Duodenal mucosa (tissue), 2 donors: ENCODE data around the gene NPW.

ENCODE experiments used
- H3K27ac ChIP-seq: one replicate; pipeline ENCODE4 v1.7.0; 2013; ENCODE audit warnings: low read depth, low read length
- H3K27me3 ChIP-seq, 2 donors: one replicate each; pipeline ENCODE4 v1.7.0; 2013; ENCODE audit warnings: low read length in 2 of 2, control low read depth in 1 of 2; ENCODE audit not compliant: insufficient read depth in 2 of 2, control insufficient read depth in 1 of 2
- H3K36me3 ChIP-seq, 2 donors: one replicate each; pipeline ENCODE4 v1.7.0; 2013; ENCODE audit warnings: low read length in 2 of 2, control low read depth in 1 of 2; ENCODE audit not compliant: insufficient read depth in 2 of 2, control insufficient read depth in 1 of 2
- H3K4me1 ChIP-seq, 2 donors: one replicate each; pipeline ENCODE4 v1.7.0; 2013; ENCODE audit warnings: low read length in 2 of 2, control low read depth in 1 of 2; ENCODE audit not compliant: insufficient read depth in 2 of 2, control insufficient read depth in 1 of 2
- H3K4me3 ChIP-seq, 2 donors: one replicate each; pipeline ENCODE4 v1.7.0; 2013; ENCODE audit warnings: low read length in 2 of 2, low read depth in 1 of 2
- H3K9ac ChIP-seq, 2 donors: one replicate each; pipeline ENCODE4 v1.7.0; 2013; ENCODE audit warnings: low read length in 2 of 2, low read depth in 1 of 2
- H3K9me3 ChIP-seq, 2 donors: one replicate each; pipeline ENCODE4 v1.7.0; 2013; ENCODE audit warnings: low read length in 2 of 2, control low read depth in 1 of 2; ENCODE audit not compliant: control insufficient read depth in 1 of 2

NPW gene

DNA sequence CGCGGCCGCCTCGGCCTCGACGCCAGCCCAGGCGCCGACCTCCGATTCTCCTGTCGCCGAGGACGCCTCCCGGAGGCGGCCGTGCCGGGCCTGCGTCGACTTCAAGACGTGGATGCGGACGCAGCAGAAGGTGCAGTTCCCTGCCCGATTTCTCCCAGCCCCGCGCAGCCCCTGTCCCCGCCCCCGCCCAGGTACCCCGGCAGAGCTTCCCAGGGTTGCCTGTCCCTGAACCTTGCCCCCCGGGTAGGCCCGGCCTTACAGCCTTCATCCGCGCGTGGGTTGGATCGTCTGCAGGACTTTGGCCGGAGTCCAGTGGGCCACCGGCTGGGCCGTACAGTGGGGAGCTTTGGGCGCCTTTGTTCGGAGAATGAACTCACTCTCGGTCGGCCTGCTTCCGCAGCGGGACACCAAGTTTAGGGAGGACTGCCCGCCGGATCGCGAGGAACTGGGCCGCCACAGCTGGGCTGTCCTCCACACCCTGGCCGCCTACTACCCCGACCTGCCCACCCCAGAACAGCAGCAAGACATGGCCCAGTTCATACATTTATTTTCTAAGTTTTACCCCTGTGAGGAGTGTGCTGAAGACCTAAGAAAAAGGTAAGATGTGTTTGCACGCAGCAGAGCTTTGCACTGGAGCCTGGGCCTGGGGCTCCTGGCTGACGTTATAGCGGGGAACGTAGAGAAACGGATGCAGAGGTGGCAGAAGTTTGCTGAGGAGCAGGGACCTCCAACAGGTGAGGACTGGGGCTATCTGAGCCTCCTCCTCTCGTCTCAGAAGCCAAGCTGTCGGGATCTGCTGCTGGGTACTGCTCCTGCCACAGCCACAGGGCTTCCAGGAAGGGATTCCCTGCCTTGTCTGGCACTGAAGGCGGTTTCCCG lies 35.0 kb upstream of the NPW start:
- Histone ChIP-seq H3K4me1 (peaks cover 63 to 68% of the 10 kb centered on the region in 2 donors), H3K27me3 (peaks cover 22 to 26% of the 10 kb centered on the region in 2 donors)

DNA sequence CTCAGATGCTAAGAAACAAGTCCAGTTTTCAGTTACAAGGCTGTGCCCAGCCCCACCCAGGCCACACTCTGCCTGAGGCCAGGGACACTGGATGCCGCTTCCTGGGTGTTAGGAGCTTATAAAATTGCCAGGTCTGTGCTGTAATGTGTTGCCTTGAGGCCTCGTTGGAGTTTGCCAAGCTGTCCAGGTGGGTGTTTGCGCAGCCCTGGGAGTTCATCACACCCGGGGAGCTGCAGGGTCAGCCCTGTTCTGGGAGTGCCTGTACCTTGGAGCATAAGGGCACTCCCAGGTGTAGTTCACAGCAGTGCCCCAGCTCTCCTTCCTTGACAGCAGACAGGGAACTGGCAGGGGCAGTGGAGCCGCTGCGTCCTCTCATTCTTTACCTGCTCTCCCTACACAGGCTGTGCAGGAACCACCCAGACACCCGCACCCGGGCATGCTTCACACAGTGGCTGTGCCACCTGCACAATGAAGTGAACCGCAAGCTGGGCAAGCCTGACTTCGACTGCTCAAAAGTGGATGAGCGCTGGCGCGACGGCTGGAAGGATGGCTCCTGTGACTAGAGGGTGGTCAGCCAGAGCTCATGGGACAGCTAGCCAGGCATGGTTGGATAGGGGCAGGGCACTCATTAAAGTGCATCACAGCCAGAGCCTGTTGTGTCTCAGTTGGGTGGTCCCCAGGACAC lies 34.0 kb upstream of the NPW start:
- H3K27ac ChIP-seq, result peak overlapping the region; percentile 69
- H3K9ac ChIP-seq, result peak overlapping the region; percentile 77 to 79
- H3K4me1 ChIP-seq, result peaks cover 61 to 63% of the 10 kb centered on the region in 2 donors
- H3K9me3 ChIP-seq, result no peaks in the 10 kb centered on the region
- peak overlapping the region; percentile 75 to 86 for H3K4me3 ChIP-seq
- H3K27me3 ChIP-seq, result peaks cover 21 to 29% of the 10 kb centered on the region in 2 donors
- peaks cover 17 to 18% of the 10 kb centered on the region in 2 donors for H3K36me3 ChIP-seq

More for the DNA sequence above, 35.0 kb upstream of the NPW start:
- no peaks in the 10 kb centered on the region for H3K9me3 ChIP-seq
- peaks cover 17 to 18% of the 10 kb centered on the region in 2 donors for H3K36me3 ChIP-seq
- H3K27ac ChIP-seq, result peak overlapping the region; percentile 69
- H3K9ac ChIP-seq, result peak overlapping the region; percentile 77 to 79
- H3K4me3 ChIP-seq, result peak overlapping the region; percentile 75 to 86

DNA sequence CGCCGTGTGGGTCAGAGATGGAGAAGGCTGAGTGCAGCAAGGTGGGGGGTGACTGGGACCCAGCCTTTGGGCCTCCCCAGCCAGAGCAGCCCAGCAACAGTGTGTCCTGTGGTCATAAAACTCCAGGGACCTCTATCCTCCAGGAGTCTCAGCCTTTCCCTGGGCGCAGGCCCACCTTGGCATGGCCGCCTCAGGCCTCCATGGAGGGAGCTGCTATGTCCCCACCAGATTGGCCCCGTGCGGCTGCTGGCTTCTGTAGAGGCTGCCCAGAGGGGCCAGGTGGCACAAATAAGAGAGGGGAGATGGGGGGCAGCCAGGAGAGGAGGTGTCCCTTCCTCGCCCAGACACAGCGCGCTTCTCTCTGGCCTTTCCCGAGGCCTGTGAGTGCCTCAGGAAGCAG lies 32.4 kb upstream of the NPW start:
- Histone ChIP-seq H3K4me1 (peaks cover 58% of the 10 kb centered on the region in 2 donors), H3K27me3 (peaks cover 22 to 26% of the 10 kb centered on the region in 2 donors), H3K9me3 (no peaks in the 10 kb centered on the region), H3K36me3 (peaks cover 17 to 18% of the 10 kb centered on the region in 2 donors), H3K9ac (no peak overlapping the region), H3K4me3 (no peak overlapping the region), H3K27ac (no peak overlapping the region)

DNA sequence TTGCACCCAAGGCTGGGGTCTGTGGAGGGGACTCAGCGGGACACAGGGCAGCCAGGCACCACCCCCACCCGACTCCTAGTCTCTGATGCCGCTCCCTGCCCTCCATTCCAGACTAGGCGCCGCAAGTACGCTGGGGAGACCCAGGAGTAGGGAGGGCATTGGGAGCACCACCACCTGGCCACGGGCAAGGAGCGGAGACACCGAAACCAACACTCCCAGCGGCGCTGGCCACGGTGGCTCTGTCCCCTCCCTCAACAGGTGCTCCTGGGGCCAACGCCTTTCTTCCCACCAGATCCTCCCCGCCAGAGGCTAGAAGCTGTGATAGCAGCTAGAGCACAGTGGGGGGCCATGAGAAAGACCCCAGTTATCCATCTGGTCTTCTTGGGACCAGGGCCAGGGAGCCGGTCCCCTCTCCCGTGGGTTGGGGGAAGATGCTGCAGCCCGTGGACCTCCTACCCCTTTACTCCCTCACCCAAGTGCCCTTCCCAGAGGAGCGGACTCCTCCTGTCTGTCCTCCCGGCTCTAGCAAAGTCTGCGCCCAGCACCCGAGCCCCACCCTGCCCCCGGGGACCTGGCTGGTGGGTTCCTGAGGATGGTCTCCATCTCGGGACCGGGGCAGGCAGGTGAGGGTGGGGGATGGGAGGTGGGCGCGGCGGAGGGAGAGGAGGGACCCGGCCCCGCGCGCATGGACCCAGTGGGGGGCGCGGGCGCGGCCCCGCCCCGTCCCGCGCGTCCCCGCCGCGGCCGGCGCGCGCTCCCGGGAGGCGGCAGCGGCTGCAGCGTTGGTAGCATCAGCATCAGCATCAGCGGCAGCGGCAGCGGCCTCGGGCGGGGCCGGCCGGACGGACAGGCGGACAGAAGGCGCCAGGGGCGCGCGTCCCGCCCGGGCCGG lies 30.1 kb upstream of the NPW start, which contains the start of gene SYNGR3:
SYNGR3 (plus strand) TSS at position 762 of the 892 bp plus-strand sequence. CDS start 133 bp downstream, outside the sequence.
- Histone ChIP-seq H3K4me3 (peak within 1 kb of the TSS; percentile 48 to 57), H3K36me3 (peaks cover 17 to 18% of the 10 kb centered on the region in 2 donors), H3K9ac (peak within 1 kb of the TSS; percentile 43 to 54)

DNA sequence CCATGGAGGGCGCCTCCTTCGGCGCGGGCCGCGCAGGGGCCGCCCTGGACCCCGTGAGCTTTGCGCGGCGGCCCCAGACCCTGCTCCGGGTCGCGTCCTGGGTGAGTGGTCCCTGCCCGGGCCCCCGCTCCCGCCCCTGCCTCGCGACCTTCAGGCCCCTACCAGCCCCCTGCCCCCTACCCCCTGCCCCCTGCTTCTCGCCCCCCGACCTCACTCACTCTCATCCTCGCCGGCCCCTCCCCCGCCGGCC lies 29.6 kb upstream of the NPW start:
- Histone ChIP-seq H3K4me3 (no peak overlapping the region), H3K36me3 (peaks cover 17 to 18% of the 10 kb centered on the region in 2 donors), H3K27ac (no peak overlapping the region), H3K27me3 (peaks cover 22 to 26% of the 10 kb centered on the region in 2 donors), H3K9ac (peak overlapping the region in 1 of 2 donors; percentile 43), H3K9me3 (no peaks in the 10 kb centered on the region), H3K4me1 (peaks cover 37 to 41% of the 10 kb centered on the region in 2 donors)

More for the DNA sequence above, 30.1 kb upstream of the NPW start, which contains the start of gene SYNGR3:
- Histone ChIP-seq H3K27me3 (peaks cover 22 to 26% of the 10 kb centered on the region in 2 donors), H3K27ac (no peak within 1 kb of the TSS), H3K4me1 (peaks cover 43 to 45% of the 10 kb centered on the region in 2 donors), H3K9me3 (no peaks in the 10 kb centered on the region)

DNA sequence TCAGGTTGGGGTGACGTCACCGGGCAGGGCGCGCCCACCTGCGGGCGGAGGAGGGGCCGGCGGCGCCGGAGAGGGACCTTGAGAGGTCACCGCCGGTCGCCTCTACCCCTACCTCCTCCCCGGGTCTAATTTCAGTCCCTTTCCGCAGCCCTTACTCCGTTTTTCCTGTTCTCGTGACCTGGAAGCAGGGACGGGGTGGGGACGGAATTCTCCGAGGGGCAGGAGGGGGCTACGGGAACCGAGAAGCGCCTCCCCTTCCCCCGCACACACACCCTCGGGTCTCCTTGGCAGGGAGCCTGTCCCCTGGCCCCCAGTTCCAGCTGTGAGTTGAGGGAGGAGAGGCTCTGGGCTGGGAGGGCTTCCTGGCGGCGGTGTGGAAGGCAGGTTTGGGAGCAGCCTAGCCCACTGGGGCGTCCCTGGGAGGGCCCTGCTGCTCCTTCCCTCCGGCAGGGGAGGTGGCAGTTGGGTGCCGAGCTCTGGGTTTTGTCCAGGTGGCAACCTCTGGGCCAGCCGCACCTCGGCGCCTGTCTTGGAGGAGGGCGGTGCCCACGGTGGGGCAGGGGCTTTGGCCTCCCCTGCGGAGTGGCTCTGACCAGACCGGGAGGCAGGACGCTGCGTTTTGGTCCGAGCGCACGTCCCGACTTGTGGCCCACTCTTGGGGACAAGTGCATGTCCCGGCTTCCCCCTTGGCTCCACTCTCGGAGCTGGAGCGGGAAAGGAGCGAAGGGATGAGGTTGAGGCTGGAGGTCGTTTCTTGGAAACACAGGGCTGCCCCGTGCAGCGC lies 29.0 kb upstream of the NPW start:
- H3K4me1 ChIP-seq, result peaks cover 32 to 35% of the 10 kb centered on the region in 2 donors
- no peak overlapping the region for H3K27ac ChIP-seq
- H3K4me3 ChIP-seq, result peak overlapping the region; percentile 48 to 57
- peaks cover 14 to 18% of the 10 kb centered on the region in 2 donors for H3K36me3 ChIP-seq
- no peaks in the 10 kb centered on the region for H3K9me3 ChIP-seq
- peak overlapping the region; percentile 43 to 54 for H3K9ac ChIP-seq
- H3K27me3 ChIP-seq, result peaks cover 22 to 26% of the 10 kb centered on the region in 2 donors

DNA sequence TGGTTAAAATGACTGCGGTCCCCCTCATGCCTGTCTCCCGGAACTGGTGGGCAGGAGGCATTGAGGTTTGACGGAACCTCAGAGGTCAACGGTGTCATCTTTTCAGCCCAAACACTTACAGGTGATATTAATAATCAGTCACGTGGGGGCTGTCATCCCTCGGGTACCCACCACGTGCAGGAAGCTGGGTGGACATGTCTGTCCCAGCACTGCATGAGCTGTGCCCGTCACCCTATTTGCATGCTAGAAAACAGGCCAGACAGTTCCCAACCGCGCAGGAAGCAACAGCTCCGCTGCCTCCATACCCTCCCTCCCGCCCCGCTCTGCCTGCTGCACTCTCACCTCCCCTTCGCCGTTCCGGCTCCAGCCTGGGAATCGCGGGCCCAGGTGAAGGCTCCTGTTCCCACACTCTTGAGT lies 28.4 kb upstream of the NPW start:
- Histone ChIP-seq H3K27me3 (peaks cover 22 to 26% of the 10 kb centered on the region in 2 donors), H3K9me3 (no peaks in the 10 kb centered on the region), H3K9ac (peak overlapping the region in 1 of 2 donors; percentile 54), H3K4me1 (peaks cover 26 to 29% of the 10 kb centered on the region in 2 donors), H3K36me3 (peaks cover 8 to 13% of the 10 kb centered on the region in 2 donors), H3K27ac (no peak overlapping the region), H3K4me3 (peak overlapping the region; percentile 48 to 70)

DNA sequence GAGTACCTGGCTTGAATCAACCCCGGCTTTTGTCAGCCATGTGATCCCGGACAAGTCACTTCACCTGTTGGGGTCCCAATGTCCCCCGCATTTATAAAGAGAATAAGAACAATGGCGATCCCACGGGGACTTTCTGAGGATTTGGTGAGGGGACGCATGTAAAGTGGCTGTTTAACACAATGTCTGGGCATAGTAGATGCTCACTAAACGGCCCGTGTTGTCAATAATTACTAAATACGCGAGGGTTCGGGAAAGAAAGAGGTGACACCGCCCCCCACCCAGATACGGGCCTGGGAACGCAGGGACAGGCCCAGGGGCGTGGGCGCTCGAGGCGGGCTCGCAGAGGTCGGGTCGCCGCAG lies 28.0 kb upstream of the NPW start:
- Histone ChIP-seq H3K4me1 (peaks cover 22 to 26% of the 10 kb centered on the region in 2 donors), H3K9ac (peak overlapping the region; percentile 22 to 47), H3K9me3 (no peaks in the 10 kb centered on the region), H3K4me3 (peak overlapping the region; percentile 34 to 70), H3K27ac (no peak overlapping the region), H3K36me3 (peaks cover 4 to 9% of the 10 kb centered on the region in 2 donors), H3K27me3 (peaks cover 22 to 26% of the 10 kb centered on the region in 2 donors)
